Astrocyte (in vitro differentiated cells and primary cell): ENCODE data around the gene CNOT4. TPM values are rescaled to one million over a fixed set of nuclear protein-coding genes. Genes with fewer than 3 reads are reported as not detected.

Experiments
- DNase-seq: peaks from one replicate; pipeline ENCODE4 v3.0.0-alpha.2; 2010; ENCODE audit warnings: low read depth
- FAIRE-seq: peaks from 2 replicates; lab custom pipeline; 2011; peaks lifted over from hg19 to GRCh38; lab: Jason Lieb, UNC
- H2AFZ ChIP-seq: 2 replicates; pipeline ENCODE4 v1.6.0; 2012; ENCODE audit warnings: low read depth, low read length, inconsistent platforms
- H3K27ac ChIP-seq: 2 replicates; pipeline ENCODE4 v1.5.1; 2011; ENCODE audit warnings: low read depth, low read length, inconsistent platforms
- H3K27me3 ChIP-seq: 2 replicates; pipeline ENCODE4 v1.6.0; 2011; ENCODE audit warnings: low read length, inconsistent platforms; ENCODE audit not compliant: insufficient read depth
- H3K36me3 ChIP-seq: 2 replicates; pipeline ENCODE4 v1.5.1; 2011; ENCODE audit warnings: low read length, inconsistent platforms; ENCODE audit not compliant: insufficient read depth
- H3K4me1 ChIP-seq: 2 replicates; pipeline ENCODE4 v1.5.1; 2011; ENCODE audit warnings: low read length, inconsistent platforms; ENCODE audit not compliant: insufficient read depth
- H3K4me2 ChIP-seq: 2 replicates; pipeline ENCODE4 v1.6.0; 2012; ENCODE audit warnings: low read length, inconsistent platforms
- H3K4me3 ChIP-seq: 2 replicates; pipeline ENCODE4 v1.5.1; 2011; ENCODE audit warnings: low read depth, mild to moderate bottlenecking, low read length, inconsistent platforms; ENCODE audit not compliant: insufficient read depth
- H3K79me2 ChIP-seq: 2 replicates; pipeline ENCODE4 v1.6.0; 2012; ENCODE audit warnings: mild to moderate bottlenecking, low read length, inconsistent platforms; ENCODE audit not compliant: insufficient read depth
- H3K9ac ChIP-seq: 2 replicates; pipeline ENCODE4 v1.6.0; 2012; ENCODE audit warnings: mild to moderate bottlenecking, low read length, inconsistent platforms
- H3K9me3 ChIP-seq: 2 replicates; pipeline ENCODE4 v1.5.1; 2012; ENCODE audit warnings: low read depth, mild to moderate bottlenecking, low read length, inconsistent platforms; ENCODE audit not compliant: insufficient read depth
- H4K20me1 ChIP-seq: 2 replicates; pipeline ENCODE4 v1.6.0; 2012; ENCODE audit warnings: low read length, inconsistent platforms; ENCODE audit not compliant: insufficient read depth
- H3K27ac Mint-ChIP-seq: one replicate; pipeline ENCODE4 v1.8.0; 2021; ENCODE audit warnings: mild to moderate bottlenecking, mixed read lengths; ENCODE audit not compliant: unreplicated experiment
- H3K27me3 Mint-ChIP-seq: one replicate; pipeline ENCODE4 v1.8.0; 2021; ENCODE audit warnings: low read depth, mixed read lengths; ENCODE audit not compliant: unreplicated experiment
- H3K36me3 Mint-ChIP-seq: one replicate; pipeline ENCODE4 v1.8.0; 2021; ENCODE audit warnings: low read depth, mixed read lengths; ENCODE audit not compliant: unreplicated experiment
- H3K4me1 Mint-ChIP-seq: one replicate; pipeline ENCODE4 v1.8.0; 2021; ENCODE audit warnings: low read depth, mixed read lengths; ENCODE audit not compliant: unreplicated experiment
- H3K4me3 Mint-ChIP-seq: one replicate; pipeline ENCODE4 v1.8.0; 2021; ENCODE audit warnings: mild to moderate bottlenecking, moderate library complexity, mixed read lengths; ENCODE audit not compliant: unreplicated experiment
- H3K9me3 Mint-ChIP-seq: one replicate; pipeline ENCODE4 v1.8.0; 2021; ENCODE audit warnings: mild to moderate bottlenecking, mixed read lengths; ENCODE audit not compliant: unreplicated experiment
- EZH2 ChIP-seq: IDR thresholded peaks from 2 replicates; pipeline ENCODE4 v1.6.1; 2012; ENCODE audit warnings: mild to moderate bottlenecking, low read length, inconsistent platforms; ENCODE audit not compliant: insufficient read depth
- total RNA-seq: library from RNA; stranded (reverse); gene quantifications from 2 replicates; pipeline ENCODE4 v1.2.1, GENCODE V29; 2021
- TF ChIP-seq, protein P1 (sequence below): IDR thresholded peaks from 2 replicates; pipeline ENCODE4 v1.5.1; 2011; ENCODE audit warnings: low read depth, mild to moderate bottlenecking, inconsistent platforms, low read length, moderate library complexity; ENCODE audit not compliant: insufficient read depth

CNOT4 gene
- total RNA-seq, 1 donor from 2014 or later, result 24.9 TPM

DNA sequence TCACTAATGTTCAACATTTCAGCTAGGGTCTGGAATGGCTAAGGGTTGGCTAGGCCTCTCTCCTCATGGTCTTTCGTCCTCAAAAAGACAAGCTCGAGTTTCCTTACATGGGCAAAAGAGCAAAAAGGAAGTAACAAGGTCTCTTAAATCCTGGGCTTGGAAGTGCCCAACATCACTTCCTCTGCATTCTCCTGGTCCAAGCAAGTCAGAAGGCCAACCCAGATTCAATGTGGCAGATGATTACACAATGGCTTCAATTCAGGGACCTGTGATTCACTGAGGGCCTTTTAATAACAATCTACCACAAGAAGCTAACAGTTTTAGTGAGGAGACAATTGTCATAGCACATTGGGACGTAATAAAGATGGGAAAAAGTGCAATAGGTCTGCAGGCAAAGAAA, 43.4 kb upstream of the CNOT4 start:
- no peak for FAIRE-seq
- H3K9me3 ChIP-seq, result no peaks in the 10 kb centered on the region
- Mint-ChIP-seq H3K4me3 (no peak overlapping the region), H3K27me3 (no peaks in the 10 kb centered on the region), H3K27ac (no peak overlapping the region), H3K36me3 (no peaks in the 10 kb centered on the region), H3K9me3 (no peaks in the 10 kb centered on the region), H3K4me1 (no peaks in the 10 kb centered on the region)
- TF ChIP-seq, protein P1, sequence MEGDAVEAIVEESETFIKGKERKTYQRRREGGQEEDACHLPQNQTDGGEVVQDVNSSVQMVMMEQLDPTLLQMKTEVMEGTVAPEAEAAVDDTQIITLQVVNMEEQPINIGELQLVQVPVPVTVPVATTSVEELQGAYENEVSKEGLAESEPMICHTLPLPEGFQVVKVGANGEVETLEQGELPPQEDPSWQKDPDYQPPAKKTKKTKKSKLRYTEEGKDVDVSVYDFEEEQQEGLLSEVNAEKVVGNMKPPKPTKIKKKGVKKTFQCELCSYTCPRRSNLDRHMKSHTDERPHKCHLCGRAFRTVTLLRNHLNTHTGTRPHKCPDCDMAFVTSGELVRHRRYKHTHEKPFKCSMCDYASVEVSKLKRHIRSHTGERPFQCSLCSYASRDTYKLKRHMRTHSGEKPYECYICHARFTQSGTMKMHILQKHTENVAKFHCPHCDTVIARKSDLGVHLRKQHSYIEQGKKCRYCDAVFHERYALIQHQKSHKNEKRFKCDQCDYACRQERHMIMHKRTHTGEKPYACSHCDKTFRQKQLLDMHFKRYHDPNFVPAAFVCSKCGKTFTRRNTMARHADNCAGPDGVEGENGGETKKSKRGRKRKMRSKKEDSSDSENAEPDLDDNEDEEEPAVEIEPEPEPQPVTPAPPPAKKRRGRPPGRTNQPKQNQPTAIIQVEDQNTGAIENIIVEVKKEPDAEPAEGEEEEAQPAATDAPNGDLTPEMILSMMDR, result no peak
- no peak for TF ChIP-seq EZH2
- H4K20me1 ChIP-seq, result no peaks in the 10 kb centered on the region
- DNase-seq, result no peak
- H3K4me2 ChIP-seq, result no peak overlapping the region
- no peak overlapping the region for H3K27ac ChIP-seq
- H3K79me2 ChIP-seq, result peaks cover 7% of the 10 kb centered on the region
- no peak overlapping the region for H3K9ac ChIP-seq
- H3K27me3 ChIP-seq, result peaks cover 5% of the 10 kb centered on the region
- no peaks in the 10 kb centered on the region for H3K4me1 ChIP-seq
- no peaks in the 10 kb centered on the region for H3K36me3 ChIP-seq
- no peak overlapping the region for H3K4me3 ChIP-seq
- H2AFZ ChIP-seq, result no peak overlapping the region

DNA sequence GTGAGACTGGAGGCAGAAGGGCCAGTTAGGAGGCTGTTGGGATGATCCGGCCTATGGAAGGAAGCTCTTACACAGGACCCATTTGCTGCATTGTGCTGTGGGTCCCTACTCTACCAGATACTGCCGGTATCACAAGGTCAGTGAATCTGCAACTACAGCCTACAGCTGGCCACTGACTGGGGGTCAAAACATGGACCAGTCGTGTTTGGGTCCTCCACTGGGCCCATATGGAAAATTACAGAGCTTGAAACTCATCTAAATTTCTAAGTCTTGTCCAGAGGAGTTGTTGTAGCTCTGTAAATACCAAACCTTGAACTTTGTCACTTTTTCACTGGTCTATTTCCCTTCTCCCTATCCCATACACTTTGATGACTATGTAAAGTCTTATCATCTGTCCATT, 42.2 kb upstream of the CNOT4 start:
- Histone ChIP-seq H3K27ac (no peak overlapping the region), H4K20me1 (no peaks in the 10 kb centered on the region), H3K4me2 (no peak overlapping the region), H3K9me3 (no peaks in the 10 kb centered on the region), H3K36me3 (no peaks in the 10 kb centered on the region), H3K79me2 (no peaks in the 10 kb centered on the region), H2AFZ (no peak overlapping the region), H3K4me3 (no peak overlapping the region), H3K27me3 (peaks cover 5% of the 10 kb centered on the region), H3K4me1 (no peaks in the 10 kb centered on the region), H3K9ac (no peak overlapping the region)
- Mint-ChIP-seq H3K4me1 (no peaks in the 10 kb centered on the region), H3K27ac (no peak overlapping the region), H3K36me3 (no peaks in the 10 kb centered on the region), H3K4me3 (no peak overlapping the region), H3K27me3 (no peaks in the 10 kb centered on the region), H3K9me3 (no peaks in the 10 kb centered on the region)
- FAIRE-seq, result no peak
- TF ChIP-seq, protein P1, result no peak
- no peak for TF ChIP-seq EZH2
- no peak for DNase-seq

DNA sequence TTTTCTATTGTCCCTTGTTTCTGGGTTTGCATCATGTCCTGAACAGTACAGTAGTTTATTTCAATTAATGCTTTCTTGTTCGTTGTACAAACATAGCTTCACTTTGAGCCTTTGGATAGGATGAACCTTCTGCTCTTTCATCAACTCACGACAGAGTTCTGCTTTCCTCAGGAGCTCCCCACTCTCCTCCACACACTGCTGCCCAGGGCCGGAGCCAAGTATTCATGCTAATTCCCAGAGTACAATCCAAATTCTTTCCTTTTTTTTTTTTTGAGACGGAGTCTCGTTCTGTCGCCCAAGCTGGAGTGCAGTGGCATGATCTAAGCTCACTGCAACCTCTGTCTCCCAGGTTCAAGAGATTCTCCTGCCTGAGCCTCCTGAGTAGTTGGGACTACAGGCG, 40.3 kb upstream of the CNOT4 start:
- H4K20me1 ChIP-seq, result no peaks in the 10 kb centered on the region
- H3K4me1 Mint-ChIP-seq, result no peaks in the 10 kb centered on the region
- DNase-seq (no peak), FAIRE-seq (no peak)
- H3K27me3 Mint-ChIP-seq, result no peaks in the 10 kb centered on the region
- H3K79me2 ChIP-seq, result no peaks in the 10 kb centered on the region
- H3K9ac ChIP-seq, result no peak overlapping the region
- peaks cover 5% of the 10 kb centered on the region for H3K27me3 ChIP-seq
- no peaks in the 10 kb centered on the region for H3K4me1 ChIP-seq
- TF ChIP-seq, protein P1, result no peak
- no peak for TF ChIP-seq EZH2
- no peak overlapping the region for H3K4me3 ChIP-seq
- H3K4me2 ChIP-seq, result no peak overlapping the region
- no peak overlapping the region for H3K27ac Mint-ChIP-seq
- H3K9me3 ChIP-seq, result no peaks in the 10 kb centered on the region
- H3K36me3 Mint-ChIP-seq, result no peaks in the 10 kb centered on the region
- no peak overlapping the region for H3K27ac ChIP-seq
- no peak overlapping the region for H2AFZ ChIP-seq
- no peaks in the 10 kb centered on the region for H3K9me3 Mint-ChIP-seq
- H3K4me3 Mint-ChIP-seq, result no peak overlapping the region
- H3K36me3 ChIP-seq, result no peaks in the 10 kb centered on the region
